Pulmonary artery endothelial cell (primary cell): Measurements from ENCODE around the gene STIM2. TPM values are rescaled to one million over a fixed set of nuclear protein-coding genes. Genes with fewer than 3 reads are reported as not detected.
A peak's percentile ranks its signal among the peaks of the same experiment; 100 is the strongest.
"Not testable (repeated sequence)": the region's sequence is repeated elsewhere in the genome, so short reads cannot be mapped to it uniquely, and the experiment has no call there.

Experiments
- DNase-seq: peaks from one replicate; pipeline ENCODE4 v3.0.0-alpha.2; 2011; ENCODE audit warnings: low read depth, low spot score
- total RNA-seq: library from RNA; depleted of rRNA; stranded (reverse); fragments of >200 nt; gene quantifications from 2 replicates; pipeline ENCODE4 v1.2.3, GENCODE V29; 2014

STIM2 gene
- total RNA-seq, 1 donor from 2014 or later, result 8.9 TPM

DNA sequence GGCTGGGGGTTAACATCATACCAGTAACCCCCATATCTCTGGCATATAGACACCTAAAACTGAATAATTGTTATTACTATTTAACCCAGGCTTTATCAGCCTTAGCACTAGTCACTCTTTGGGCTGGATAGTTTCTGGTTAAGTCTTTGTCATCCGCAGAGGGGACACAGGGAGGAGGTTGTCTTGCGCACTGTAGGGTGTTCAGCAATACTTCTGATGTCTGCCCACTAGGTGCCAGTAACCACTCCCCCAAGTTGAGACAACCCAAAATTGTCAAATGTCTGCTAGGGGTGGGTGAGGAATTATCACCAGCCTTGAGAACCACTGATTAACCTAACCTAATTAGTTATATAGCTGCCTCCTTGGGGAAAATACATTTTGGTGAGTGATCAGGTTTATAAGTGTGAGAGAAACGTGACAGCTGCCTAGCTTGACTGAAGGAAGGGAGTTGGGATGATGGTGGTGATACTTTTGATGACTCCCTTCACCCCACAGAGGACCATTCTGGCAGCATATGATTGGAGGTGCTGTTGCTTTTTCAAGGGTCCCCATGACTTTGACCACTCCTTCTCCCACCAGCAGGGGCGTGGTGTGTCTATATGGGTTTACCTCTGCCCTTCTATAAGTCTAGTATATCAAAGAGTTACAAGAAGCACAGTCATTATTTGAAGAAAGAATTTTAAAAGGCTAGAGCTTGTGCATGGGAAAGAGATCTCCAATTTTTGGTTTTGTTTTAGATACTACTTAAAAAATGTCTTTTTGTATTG is 140.9 kb downstream of the STIM2 start:
- DNase-seq, result no peak

- no peak for DNase-seq
These were observed 143.0 kb downstream of the STIM2 start for GRCh38 chr4:27003642-27004113.

DNA sequence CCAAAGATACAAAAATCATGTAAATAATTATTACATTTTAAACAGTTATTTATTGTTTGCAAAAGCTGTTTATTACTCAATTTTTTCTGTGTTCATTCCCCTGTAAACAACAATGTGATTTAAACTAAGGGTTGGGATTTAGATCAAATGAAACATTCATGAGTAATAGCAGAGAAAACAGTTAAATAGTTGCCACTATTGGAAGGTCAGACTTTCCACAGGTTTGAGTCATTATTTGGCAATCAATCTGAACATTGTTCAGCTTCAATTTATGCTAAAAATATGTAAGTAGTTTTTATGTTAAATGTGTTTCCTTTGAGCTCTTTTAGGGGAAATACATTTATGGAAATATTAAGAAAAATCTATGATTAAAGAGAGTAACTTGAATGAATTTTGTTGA is 144.9 kb downstream of the STIM2 start:
- peak; percentile 49 for DNase-seq

GRCh38 chr4:27005905-27006590 is 145.4 kb downstream of the STIM2 start:
- no peak for DNase-seq

DNA sequence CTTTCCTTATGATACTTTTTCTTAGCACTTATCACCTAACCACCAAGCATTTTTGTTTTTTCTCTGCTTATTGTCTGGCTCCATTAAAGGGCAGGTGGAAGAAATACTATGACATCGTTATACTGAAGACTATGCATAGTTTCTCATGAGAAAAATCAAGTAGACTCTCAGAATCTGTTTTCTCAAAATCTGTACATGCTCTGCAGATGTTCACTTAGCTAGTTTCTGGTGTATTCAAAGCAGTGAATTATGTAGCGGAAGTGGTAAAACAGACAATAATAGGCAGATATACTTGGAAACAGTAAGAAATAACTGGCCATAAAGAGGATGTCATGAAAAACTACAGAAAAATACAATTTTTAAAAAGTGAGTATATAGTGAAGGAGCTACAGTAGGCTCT is 146.0 kb downstream of the STIM2 start:
- DNase-seq, result no peak

- no peak for DNase-seq
These were observed 146.9 kb downstream of the STIM2 start for GRCh38 chr4:27007507-27007906.

GRCh38 chr4:27008679-27009078 is 148.0 kb downstream of the STIM2 start:
- DNase-seq, result no peak

GRCh38 chr4:27009539-27009938 is 148.9 kb downstream of the STIM2 start:
- no peak for DNase-seq

DNA sequence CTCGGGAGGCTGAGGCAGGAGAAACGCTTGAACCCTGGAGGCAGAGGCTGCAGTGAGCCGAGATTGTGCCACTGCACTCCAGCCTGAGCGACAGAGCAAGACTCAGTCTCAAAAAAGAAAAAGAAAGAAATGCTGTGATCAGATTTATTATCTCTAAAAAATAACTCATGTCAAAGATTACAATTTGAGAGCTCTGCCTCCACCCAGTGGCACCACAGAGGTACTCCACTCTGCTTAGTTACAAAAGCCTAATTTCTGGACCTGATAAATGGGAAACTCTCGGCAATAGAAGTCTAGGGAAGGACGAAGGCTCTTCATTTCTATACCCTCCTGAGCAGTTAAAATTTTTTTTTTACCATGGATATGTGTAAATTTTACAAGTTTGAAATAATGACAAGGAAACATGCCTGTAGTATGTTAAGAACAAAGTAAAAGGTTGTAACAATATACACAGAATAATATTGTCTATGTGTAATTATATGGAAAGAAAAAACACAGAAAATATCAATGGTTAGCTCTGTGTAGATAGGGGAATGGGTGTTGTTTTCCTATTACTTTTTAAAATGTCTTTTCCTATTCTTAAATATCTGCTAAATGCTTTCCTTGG is 149.8 kb downstream of the STIM2 start:
- DNase-seq, result peak; percentile 35

DNA sequence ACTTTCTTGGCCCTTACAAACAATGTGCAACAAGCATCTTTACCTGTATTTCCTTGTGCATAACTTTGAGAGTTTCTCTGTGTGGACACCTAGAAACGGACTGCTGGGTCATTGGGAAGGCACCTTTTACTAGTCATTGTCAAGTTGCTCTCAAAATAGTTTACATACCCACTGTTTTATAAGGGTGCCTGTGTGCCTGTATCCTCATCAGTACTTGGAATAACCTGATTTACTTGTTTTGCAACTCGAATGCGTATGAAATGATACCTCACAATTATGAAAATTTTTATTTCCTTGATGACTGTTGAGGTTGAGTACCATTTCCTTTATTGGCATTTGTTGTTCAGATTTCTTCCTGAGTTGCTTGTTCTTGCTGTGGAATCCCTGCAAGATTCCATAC is 150.8 kb downstream of the STIM2 start:
- no peak for DNase-seq

- DNase-seq, result no peak
These were observed 152.4 kb downstream of the STIM2 start for GRCh38 chr4:27013012-27013411.

DNA sequence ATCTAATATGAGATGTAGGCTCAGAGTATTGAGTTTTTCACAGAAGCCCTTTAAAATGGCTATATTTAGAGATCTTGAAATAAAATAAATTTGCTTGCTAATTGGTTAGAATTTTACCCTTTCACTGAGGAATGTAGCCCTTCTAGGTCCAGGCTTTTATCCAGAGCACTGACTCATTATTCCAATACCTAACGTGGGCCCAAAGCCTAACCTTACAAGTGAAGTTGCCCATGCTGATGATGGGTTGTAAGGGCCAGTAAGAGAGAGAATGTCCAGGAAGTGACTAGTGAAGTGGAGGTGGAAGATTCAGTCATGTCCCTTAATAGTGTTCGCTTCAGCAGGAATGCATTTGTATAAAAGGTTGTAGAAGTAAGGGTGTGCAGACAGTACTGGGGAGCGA is 155.9 kb downstream of the STIM2 start:
- no peak for DNase-seq

- no peak for DNase-seq
These were observed 157.0 kb downstream of the STIM2 start for GRCh38 chr4:27017623-27018022.

GRCh38 chr4:27018076-27018475 is 157.4 kb downstream of the STIM2 start:
- DNase-seq, result no peak

- no peak for DNase-seq
These were observed 158.3 kb downstream of the STIM2 start for GRCh38 chr4:27018910-27019309.

- no peak for DNase-seq
These were observed 159.1 kb downstream of the STIM2 start for GRCh38 chr4:27019766-27020165.

DNA sequence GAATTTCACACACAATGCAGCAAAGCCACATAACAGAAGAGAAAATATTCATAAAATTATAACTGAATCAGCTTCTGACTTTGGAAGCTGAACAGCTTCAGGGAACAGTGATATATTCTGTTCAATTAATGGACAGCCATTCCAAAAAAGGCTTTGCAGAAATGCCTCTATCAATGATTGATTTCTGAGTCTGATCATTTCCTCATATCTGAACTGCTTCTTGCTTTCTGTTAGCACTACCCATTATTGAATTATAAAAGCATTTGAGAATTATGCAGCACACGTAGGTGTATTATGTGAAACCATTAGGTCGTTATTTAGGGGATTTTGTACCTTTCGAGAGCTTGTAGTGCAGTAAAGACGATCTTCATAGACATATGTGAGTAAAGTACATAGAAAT is 159.6 kb downstream of the STIM2 start:
- DNase-seq, result no peak

DNA sequence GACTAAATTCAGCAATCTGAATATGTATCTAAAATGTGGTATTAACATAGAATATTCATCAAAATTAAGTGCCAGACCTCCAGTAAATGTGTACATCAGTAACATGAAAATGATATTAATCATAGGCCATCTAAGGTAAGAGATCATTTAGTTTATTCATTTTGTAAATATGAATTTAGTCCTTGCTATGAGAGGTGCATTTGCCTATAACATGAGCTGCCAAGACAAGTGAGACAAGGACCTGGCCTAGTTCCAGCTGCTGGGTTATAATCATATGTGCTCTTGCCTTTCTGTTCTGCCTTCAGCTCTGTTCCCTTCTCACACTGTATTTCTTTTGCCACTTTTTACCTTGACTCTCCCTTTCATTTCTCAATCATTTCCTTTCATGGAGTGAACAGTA is 160.0 kb downstream of the STIM2 start:
- DNase-seq, result no peak

GRCh38 chr4:27022963-27023362 is 162.3 kb downstream of the STIM2 start:
- no peak for DNase-seq

- DNase-seq, result no peak
These were observed 162.7 kb downstream of the STIM2 start for GRCh38 chr4:27023366-27023765.

- no peak for DNase-seq
These were observed 164.2 kb downstream of the STIM2 start for GRCh38 chr4:27024805-27025204.

- no peak for DNase-seq
These were observed 166.8 kb downstream of the STIM2 start for GRCh38 chr4:27027428-27027827.

GRCh38 chr4:27035127-27035526 is 174.5 kb downstream of the STIM2 start:
- not testable (repeated sequence) for DNase-seq
